ENCODE data around the gene NRL. TPM values are rescaled to one million over a fixed set of nuclear protein-coding genes. Genes with fewer than 3 reads are reported as not detected.

The NRL gene
- polyA plus RNA-seq, 3 donors: 1.5 to 1.7 (median 1.6) TPM

GRCh38 chr14:24075485-24076301 is 39.1 kb downstream of the NRL start:
- no peak overlapping the region for H3K27ac ChIP-seq (ENCODE audit: low read depth, low read length)
- 64 to 73% (median 70%) methylated on average over 11 of the region's 11 CpGs for WGBS, 3 donors

- WGBS, 3 donors: 56 to 80% (median 69%) methylated on average over 11 of the region's 11 CpGs
- H3K27ac ChIP-seq (ENCODE audit: low read depth, low read length): no peak overlapping the region
Measured at GRCh38 chr14:24074625-24075484, 39.9 kb downstream of the NRL start.

GRCh38 chr14:24072881-24073877 is 41.6 kb downstream of the NRL start:
- 85 to 87% (median 86%) methylated on average over 26 of the region's 26 CpGs for WGBS, 3 donors
- H3K27ac ChIP-seq (ENCODE audit: low read depth, low read length): no peak overlapping the region

- 42 to 68% (median 51%) methylated on average over 7 of the region's 7 CpGs for WGBS, 3 donors
- H3K27ac ChIP-seq (ENCODE audit: low read depth, low read length): no peak overlapping the region
Measured at GRCh38 chr14:24072436-24072835, 42.3 kb downstream of the NRL start.

- no peak overlapping the region for H3K27ac ChIP-seq (ENCODE audit: low read depth, low read length)
- 60 to 70% (median 69%) methylated on average over 12 of the region's 12 CpGs for WGBS, 3 donors
Measured at GRCh38 chr14:24071836-24072430, 42.8 kb downstream of the NRL start.

- WGBS, 3 donors: 49 to 71% (median 52%) methylated on average over 14 to 19 of the region's 19 CpGs
Measured at GRCh38 chr14:24071144-24071697, 43.5 kb downstream of the NRL start, which contains the start of gene CPNE6. TSS of gene CPNE6 (plus strand) at chr14:24071562. CDS start at chr14:24072937, 1,375 bp downstream.

GRCh38 chr14:24070285-24071143 is 44.2 kb downstream of the NRL start:
- WGBS, 3 donors: 72 to 88% (median 74%) methylated on average over 10 of the region's 10 CpGs
- no peak overlapping the region for H3K27ac ChIP-seq (ENCODE audit: low read depth, low read length)

More at GRCh38 chr14:24071144-24071697, 43.5 kb downstream of the NRL start, which contains the start of gene CPNE6:
- no peak within 1 kb of the TSS for H3K27ac ChIP-seq (ENCODE audit: low read depth, low read length)

- WGBS, 3 donors: 81 to 91% (median 82%) methylated on average over 5 to 6 of the region's 6 CpGs
- H3K27ac ChIP-seq (ENCODE audit: low read depth, low read length): no peak overlapping the region
Measured at GRCh38 chr14:24069411-24069735, 45.4 kb downstream of the NRL start.

GRCh38 chr14:24068711-24069410 is 45.9 kb downstream of the NRL start:
- no peak overlapping the region for H3K27ac ChIP-seq (ENCODE audit: low read depth, low read length)
- 85 to 95% (median 92%) methylated on average over 10 of the region's 10 CpGs for WGBS, 3 donors

- no peak overlapping the region for H3K27ac ChIP-seq (ENCODE audit: low read depth, low read length)
- 92 to 94% (median 93%) methylated on average over 12 of the region's 12 CpGs for WGBS, 3 donors
Measured at GRCh38 chr14:24067133-24068082, 47.3 kb downstream of the NRL start.

GRCh38 chr14:24066496-24067132 is 48.1 kb downstream of the NRL start:
- 89 to 90% (median 90%) methylated on average over 8 of the region's 8 CpGs for WGBS, 3 donors
- no peak overlapping the region for H3K27ac ChIP-seq (ENCODE audit: low read depth, low read length)

- WGBS, 3 donors: 64 to 75% (median 70%) methylated on average over 8 of the region's 8 CpGs
- no peak overlapping the region for H3K27ac ChIP-seq (ENCODE audit: low read depth, low read length)
Measured at GRCh38 chr14:24065408-24065807, 49.3 kb downstream of the NRL start.

- WGBS, 3 donors: 81 to 95% (median 89%) methylated on average over 9 to 15 of the region's 15 CpGs
- H3K27ac ChIP-seq (ENCODE audit: low read depth, low read length): no peak overlapping the region
Measured at GRCh38 chr14:24064856-24065255, 49.9 kb downstream of the NRL start.

GRCh38 chr14:24064091-24064795 is 50.5 kb downstream of the NRL start:
- 77 to 87% (median 79%) methylated on average over 7 of the region's 7 CpGs for WGBS, 3 donors
- no peak overlapping the region for H3K27ac ChIP-seq (ENCODE audit: low read depth, low read length)
